ENCODE measurements around the gene CLCN3.

DNA sequence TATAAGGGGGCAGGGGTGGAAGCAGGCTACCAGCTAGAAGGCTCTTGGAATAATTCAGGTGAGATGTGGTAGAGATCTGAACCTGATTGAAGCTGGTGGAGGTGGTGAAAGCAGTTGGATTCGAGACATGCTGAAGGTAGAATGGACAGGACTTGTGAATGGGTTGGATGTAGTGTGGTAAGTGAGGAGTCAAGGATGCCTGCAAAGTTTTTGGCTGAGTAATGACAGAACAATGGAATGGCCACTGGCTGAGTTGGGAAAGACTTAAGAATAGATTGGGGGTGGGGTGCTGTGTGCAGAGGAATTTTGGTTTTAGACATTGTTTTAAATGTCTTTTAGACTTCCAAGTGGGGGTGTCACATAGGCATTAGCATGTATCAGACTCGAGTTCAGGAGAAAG is 103.9 kb downstream of the CLCN3 start:
- TF ChIP-seq, protein P1, sequence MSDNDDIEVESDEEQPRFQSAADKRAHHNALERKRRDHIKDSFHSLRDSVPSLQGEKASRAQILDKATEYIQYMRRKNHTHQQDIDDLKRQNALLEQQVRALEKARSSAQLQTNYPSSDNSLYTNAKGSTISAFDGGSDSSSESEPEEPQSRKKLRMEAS (IDR thresholded peaks at IDR 0.05) = no peak
- TF ChIP-seq, protein P2, sequence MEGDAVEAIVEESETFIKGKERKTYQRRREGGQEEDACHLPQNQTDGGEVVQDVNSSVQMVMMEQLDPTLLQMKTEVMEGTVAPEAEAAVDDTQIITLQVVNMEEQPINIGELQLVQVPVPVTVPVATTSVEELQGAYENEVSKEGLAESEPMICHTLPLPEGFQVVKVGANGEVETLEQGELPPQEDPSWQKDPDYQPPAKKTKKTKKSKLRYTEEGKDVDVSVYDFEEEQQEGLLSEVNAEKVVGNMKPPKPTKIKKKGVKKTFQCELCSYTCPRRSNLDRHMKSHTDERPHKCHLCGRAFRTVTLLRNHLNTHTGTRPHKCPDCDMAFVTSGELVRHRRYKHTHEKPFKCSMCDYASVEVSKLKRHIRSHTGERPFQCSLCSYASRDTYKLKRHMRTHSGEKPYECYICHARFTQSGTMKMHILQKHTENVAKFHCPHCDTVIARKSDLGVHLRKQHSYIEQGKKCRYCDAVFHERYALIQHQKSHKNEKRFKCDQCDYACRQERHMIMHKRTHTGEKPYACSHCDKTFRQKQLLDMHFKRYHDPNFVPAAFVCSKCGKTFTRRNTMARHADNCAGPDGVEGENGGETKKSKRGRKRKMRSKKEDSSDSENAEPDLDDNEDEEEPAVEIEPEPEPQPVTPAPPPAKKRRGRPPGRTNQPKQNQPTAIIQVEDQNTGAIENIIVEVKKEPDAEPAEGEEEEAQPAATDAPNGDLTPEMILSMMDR (IDR thresholded peaks at IDR 0.05; ENCODE audit: low read depth, low read length, missing input control) = no peak
- TF ChIP-seq, protein P3, sequence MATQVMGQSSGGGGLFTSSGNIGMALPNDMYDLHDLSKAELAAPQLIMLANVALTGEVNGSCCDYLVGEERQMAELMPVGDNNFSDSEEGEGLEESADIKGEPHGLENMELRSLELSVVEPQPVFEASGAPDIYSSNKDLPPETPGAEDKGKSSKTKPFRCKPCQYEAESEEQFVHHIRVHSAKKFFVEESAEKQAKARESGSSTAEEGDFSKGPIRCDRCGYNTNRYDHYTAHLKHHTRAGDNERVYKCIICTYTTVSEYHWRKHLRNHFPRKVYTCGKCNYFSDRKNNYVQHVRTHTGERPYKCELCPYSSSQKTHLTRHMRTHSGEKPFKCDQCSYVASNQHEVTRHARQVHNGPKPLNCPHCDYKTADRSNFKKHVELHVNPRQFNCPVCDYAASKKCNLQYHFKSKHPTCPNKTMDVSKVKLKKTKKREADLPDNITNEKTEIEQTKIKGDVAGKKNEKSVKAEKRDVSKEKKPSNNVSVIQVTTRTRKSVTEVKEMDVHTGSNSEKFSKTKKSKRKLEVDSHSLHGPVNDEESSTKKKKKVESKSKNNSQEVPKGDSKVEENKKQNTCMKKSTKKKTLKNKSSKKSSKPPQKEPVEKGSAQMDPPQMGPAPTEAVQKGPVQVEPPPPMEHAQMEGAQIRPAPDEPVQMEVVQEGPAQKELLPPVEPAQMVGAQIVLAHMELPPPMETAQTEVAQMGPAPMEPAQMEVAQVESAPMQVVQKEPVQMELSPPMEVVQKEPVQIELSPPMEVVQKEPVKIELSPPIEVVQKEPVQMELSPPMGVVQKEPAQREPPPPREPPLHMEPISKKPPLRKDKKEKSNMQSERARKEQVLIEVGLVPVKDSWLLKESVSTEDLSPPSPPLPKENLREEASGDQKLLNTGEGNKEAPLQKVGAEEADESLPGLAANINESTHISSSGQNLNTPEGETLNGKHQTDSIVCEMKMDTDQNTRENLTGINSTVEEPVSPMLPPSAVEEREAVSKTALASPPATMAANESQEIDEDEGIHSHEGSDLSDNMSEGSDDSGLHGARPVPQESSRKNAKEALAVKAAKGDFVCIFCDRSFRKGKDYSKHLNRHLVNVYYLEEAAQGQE (IDR thresholded peaks at IDR 0.05) = no peak
- TF ChIP-seq, protein P4, sequence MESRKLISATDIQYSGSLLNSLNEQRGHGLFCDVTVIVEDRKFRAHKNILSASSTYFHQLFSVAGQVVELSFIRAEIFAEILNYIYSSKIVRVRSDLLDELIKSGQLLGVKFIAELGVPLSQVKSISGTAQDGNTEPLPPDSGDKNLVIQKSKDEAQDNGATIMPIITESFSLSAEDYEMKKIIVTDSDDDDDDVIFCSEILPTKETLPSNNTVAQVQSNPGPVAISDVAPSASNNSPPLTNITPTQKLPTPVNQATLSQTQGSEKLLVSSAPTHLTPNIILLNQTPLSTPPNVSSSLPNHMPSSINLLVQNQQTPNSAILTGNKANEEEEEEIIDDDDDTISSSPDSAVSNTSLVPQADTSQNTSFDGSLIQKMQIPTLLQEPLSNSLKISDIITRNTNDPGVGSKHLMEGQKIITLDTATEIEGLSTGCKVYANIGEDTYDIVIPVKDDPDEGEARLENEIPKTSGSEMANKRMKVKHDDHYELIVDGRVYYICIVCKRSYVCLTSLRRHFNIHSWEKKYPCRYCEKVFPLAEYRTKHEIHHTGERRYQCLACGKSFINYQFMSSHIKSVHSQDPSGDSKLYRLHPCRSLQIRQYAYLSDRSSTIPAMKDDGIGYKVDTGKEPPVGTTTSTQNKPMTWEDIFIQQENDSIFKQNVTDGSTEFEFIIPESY (IDR thresholded peaks at IDR 0.05) = no peak
- TF ChIP-seq YY1 (IDR thresholded peaks at IDR 0.05) (no peak), FOXA1 (IDR thresholded peaks at IDR 0.05) (no peak), TAF1 (conservative IDR thresholded peaks at IDR 0.05) (no peak), RAD21 (IDR thresholded peaks at IDR 0.05) (no peak), SP1 (IDR thresholded peaks at IDR 0.05) (no peak), GABPA (IDR thresholded peaks at IDR 0.05 in 1 of 2, conservative IDR thresholded peaks at IDR 0.05 in 1 of 2) (no peak)
- TF ChIP-seq, protein P5, sequence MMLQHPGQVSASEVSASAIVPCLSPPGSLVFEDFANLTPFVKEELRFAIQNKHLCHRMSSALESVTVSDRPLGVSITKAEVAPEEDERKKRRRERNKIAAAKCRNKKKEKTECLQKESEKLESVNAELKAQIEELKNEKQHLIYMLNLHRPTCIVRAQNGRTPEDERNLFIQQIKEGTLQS (IDR thresholded peaks at IDR 0.05) = no peak
